Ishikawa (cell line): ENCODE data around the gene DOK6.

Experiments used
- CEBPB ChIP-seq: IDR thresholded peaks from 2 replicates; pipeline ENCODE4 v1.6.1; 2012
- CREB1 ChIP-seq: IDR thresholded peaks from 2 replicates; pipeline ENCODE4 v1.6.1; 2012; ENCODE audit warnings: low read depth
- EGR1 ChIP-seq: IDR thresholded peaks from 2 replicates; pipeline ENCODE4 v1.6.1; 2012
- EP300 ChIP-seq: IDR thresholded peaks from 2 replicates; pipeline ENCODE4 v1.6.1; 2012; ENCODE audit warnings: borderline replicate concordance
- FOXM1 ChIP-seq: IDR thresholded peaks from 2 replicates; pipeline ENCODE4 v1.6.1; 2012; ENCODE audit warnings: low read depth, borderline replicate concordance
- NFIC ChIP-seq: IDR thresholded peaks from 2 replicates; pipeline ENCODE4 v1.6.1; 2012
- RAD21 ChIP-seq: IDR thresholded peaks from 2 replicates; pipeline ENCODE4 v1.6.1; 2012; ENCODE audit warnings: low read depth
- TAF1 ChIP-seq: IDR thresholded peaks from 2 replicates; pipeline ENCODE4 v1.6.1; 2012; ENCODE audit warnings: low read depth, mild to moderate bottlenecking
- TCF12 ChIP-seq: IDR thresholded peaks from 2 replicates; pipeline ENCODE4 v1.6.1; 2012; ENCODE audit warnings: low read depth
- TEAD4 ChIP-seq: IDR thresholded peaks from 2 replicates; pipeline ENCODE4 v1.6.1; 2012
- YY1 ChIP-seq: IDR thresholded peaks from 2 replicates; pipeline ENCODE4 v1.6.1; 2012; ENCODE audit warnings: low read depth
- ZBTB7A ChIP-seq: IDR thresholded peaks from 2 replicates; pipeline ENCODE4 v1.6.1; 2012; ENCODE audit warnings: low read depth
- TF ChIP-seq, protein P1 (sequence below): IDR thresholded peaks from 2 replicates; pipeline ENCODE4 v1.6.1; 2012
- TF ChIP-seq, protein P2 (sequence below): IDR thresholded peaks from 2 replicates; pipeline ENCODE4 v1.6.1; 2012; ENCODE audit warnings: low read depth, mild to moderate bottlenecking
- TF ChIP-seq, protein P3 (sequence below): IDR thresholded peaks from 2 replicates; pipeline ENCODE4 v1.6.1; 2012

DOK6 gene

DNA sequence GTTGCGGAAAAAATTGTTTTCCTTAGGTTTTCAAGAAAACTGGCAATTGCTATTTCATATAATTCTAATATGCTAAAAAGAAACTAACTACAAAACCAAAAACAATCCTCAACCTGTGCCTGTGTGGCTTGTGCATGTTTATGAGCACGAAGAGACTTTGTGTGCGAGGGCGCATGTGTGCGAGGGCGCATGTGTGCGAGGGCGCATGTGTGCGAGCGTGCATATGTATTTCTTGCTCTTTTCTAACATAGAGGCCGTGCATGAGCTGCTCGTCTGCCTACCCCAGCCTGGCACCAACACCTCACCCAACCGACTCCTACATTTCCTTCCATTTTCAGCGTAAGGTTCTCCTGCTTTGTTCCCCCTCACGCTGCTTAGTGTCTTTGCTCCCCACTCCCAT is 211.6 kb downstream of the DOK6 start:
- no peak for TF ChIP-seq CEBPB

DNA sequence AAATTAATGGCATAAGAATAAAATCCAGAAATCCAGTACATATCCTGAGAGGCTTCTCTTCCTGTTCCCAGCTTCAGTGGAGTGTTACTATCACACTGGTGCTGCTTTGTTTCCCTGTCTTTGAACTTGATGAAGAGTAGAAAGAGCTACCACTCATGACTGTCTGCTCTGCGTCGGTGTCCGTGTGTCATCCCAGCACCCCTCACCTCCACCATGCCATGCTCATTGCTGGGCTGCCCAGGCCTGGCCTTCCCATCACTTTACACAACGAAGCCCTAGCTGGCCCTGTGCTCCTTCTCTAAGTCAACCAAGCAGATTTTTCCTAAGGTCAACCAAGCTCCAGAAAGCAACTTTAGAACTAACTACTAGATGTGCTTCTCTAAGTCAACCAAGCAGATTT is 215.4 kb downstream of the DOK6 start:
- no peak for TF ChIP-seq NFIC
- TF ChIP-seq, protein P1, sequence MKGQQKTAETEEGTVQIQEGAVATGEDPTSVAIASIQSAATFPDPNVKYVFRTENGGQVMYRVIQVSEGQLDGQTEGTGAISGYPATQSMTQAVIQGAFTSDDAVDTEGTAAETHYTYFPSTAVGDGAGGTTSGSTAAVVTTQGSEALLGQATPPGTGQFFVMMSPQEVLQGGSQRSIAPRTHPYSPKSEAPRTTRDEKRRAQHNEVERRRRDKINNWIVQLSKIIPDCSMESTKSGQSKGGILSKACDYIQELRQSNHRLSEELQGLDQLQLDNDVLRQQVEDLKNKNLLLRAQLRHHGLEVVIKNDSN, result no peak
- TF ChIP-seq YY1, result no peak

DNA sequence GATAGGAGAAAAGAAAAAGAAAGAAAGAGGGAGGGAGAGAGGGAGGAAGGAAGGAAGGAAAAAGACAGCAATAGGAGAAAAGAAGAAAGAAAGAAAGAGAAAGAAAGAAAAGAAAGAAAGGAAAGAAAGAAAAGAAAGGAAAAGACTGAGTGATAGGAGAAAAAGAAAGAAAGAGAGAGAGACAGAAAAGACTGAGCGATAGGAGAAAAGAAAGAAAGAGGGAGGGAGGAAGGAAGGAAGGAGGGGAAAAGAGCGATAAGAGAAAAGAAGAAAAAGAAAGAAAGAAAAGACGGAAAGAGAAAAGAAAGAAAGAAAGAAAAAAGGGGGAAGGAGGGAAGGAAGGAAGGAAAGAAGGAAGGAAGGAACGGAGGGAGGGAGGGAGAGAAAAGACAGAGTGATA is 216.7 kb downstream of the DOK6 start:
- TF ChIP-seq CREB1, result no peak
- TF ChIP-seq, protein P2, sequence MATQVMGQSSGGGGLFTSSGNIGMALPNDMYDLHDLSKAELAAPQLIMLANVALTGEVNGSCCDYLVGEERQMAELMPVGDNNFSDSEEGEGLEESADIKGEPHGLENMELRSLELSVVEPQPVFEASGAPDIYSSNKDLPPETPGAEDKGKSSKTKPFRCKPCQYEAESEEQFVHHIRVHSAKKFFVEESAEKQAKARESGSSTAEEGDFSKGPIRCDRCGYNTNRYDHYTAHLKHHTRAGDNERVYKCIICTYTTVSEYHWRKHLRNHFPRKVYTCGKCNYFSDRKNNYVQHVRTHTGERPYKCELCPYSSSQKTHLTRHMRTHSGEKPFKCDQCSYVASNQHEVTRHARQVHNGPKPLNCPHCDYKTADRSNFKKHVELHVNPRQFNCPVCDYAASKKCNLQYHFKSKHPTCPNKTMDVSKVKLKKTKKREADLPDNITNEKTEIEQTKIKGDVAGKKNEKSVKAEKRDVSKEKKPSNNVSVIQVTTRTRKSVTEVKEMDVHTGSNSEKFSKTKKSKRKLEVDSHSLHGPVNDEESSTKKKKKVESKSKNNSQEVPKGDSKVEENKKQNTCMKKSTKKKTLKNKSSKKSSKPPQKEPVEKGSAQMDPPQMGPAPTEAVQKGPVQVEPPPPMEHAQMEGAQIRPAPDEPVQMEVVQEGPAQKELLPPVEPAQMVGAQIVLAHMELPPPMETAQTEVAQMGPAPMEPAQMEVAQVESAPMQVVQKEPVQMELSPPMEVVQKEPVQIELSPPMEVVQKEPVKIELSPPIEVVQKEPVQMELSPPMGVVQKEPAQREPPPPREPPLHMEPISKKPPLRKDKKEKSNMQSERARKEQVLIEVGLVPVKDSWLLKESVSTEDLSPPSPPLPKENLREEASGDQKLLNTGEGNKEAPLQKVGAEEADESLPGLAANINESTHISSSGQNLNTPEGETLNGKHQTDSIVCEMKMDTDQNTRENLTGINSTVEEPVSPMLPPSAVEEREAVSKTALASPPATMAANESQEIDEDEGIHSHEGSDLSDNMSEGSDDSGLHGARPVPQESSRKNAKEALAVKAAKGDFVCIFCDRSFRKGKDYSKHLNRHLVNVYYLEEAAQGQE, result no peak
- no peak for TF ChIP-seq CEBPB
- TF ChIP-seq FOXM1, result no peak

DNA sequence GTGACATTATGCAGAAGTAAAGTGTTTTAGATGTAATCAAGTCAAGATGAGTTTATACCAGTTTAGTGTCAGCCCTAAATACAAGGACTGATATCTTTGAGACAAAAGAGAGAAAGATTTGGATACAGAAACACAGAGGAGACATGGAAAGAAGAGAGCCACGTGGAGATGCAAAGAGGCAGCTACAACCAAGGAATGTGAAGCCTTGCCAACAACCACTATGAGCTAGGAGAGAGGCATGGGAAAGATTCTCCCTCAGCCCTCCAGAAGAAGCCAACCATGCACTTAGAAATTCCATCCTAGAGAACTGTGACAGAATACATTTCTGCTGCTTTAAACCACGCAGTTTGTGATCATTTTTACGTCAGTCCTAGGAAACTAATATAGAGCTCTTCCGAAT is 217.2 kb downstream of the DOK6 start:
- TF ChIP-seq NFIC, result no peak
- TF ChIP-seq RAD21, result no peak
- TF ChIP-seq, protein P2, result no peak
- no peak for TF ChIP-seq TEAD4
- no peak for TF ChIP-seq EGR1
- TF ChIP-seq TCF12, result no peak
- TF ChIP-seq EP300, result no peak
- TF ChIP-seq, protein P3, sequence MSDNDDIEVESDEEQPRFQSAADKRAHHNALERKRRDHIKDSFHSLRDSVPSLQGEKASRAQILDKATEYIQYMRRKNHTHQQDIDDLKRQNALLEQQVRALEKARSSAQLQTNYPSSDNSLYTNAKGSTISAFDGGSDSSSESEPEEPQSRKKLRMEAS, result no peak
- TF ChIP-seq, protein P1, result no peak
- TF ChIP-seq YY1, result no peak
- no peak for TF ChIP-seq FOXM1
- TF ChIP-seq CREB1, result no peak
- TF ChIP-seq CEBPB, result no peak
- TF ChIP-seq ZBTB7A, result no peak
- no peak for TF ChIP-seq TAF1

DNA sequence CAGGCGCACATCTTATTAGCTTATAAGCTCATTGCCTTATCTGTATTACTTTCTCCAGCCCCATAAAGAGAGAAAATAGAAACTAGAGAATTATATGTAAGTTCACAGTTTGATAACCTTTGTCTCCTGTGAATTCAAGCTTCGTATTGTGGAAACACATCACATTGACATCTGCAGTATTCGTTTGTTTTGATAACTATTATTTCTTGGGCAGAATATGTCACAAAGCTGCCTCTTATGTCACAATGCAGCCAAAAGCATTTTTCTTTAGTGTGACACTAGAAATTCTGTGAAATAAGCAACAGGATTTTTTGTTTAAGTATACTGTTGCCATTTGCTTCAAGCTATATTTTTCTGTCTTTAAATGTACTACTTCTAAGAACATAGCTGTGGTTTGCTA is 221.5 kb downstream of the DOK6 start:
- TF ChIP-seq NFIC (no peak), RAD21 (no peak), CREB1 (no peak), FOXM1 (no peak), YY1 (no peak), CEBPB (no peak)
- TF ChIP-seq, protein P3, result no peak

DNA sequence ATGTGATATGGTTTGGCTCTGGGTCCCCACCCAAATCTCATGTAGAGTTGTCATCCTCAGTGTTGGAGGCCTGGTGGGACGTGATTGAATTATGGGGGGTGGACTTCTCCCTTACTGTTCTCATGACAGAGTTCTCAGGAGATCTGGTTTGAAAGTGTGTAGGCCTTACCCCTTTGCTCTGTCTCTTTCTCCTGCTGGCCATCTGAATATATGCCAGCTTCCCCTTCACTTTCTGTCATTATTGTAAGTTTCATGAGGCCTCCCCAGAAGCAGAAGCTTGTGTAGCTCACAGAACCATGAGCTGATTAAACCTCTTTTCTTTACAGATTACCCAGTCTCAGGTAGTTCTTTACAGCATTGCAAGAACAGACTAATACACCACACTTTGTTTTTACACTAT is 222.3 kb downstream of the DOK6 start:
- no peak for TF ChIP-seq TAF1
- no peak for TF ChIP-seq CEBPB
- no peak for TF ChIP-seq TCF12
- TF ChIP-seq FOXM1, result no peak
- TF ChIP-seq, protein P2, result no peak
- TF ChIP-seq CREB1, result no peak
- TF ChIP-seq RAD21, result no peak
- TF ChIP-seq, protein P1, result no peak
- no peak for TF ChIP-seq EGR1
